Stimulated activated CD4-positive, alpha-beta T cell treated with anti-CD3 and anti-CD28 coated beads, TNF-alpha, amount 100 ng/mL, for 4 hours (primary cell): ENCODE results near the gene DNAJC2.

Source experiments
- DNase-seq, 3 experiments: peaks; one replicate each; pipeline ENCODE4 v3.0.0-alpha.2; 2020; ENCODE audit warnings: low read depth in 3 of 3

DNAJC2 gene, protein sequence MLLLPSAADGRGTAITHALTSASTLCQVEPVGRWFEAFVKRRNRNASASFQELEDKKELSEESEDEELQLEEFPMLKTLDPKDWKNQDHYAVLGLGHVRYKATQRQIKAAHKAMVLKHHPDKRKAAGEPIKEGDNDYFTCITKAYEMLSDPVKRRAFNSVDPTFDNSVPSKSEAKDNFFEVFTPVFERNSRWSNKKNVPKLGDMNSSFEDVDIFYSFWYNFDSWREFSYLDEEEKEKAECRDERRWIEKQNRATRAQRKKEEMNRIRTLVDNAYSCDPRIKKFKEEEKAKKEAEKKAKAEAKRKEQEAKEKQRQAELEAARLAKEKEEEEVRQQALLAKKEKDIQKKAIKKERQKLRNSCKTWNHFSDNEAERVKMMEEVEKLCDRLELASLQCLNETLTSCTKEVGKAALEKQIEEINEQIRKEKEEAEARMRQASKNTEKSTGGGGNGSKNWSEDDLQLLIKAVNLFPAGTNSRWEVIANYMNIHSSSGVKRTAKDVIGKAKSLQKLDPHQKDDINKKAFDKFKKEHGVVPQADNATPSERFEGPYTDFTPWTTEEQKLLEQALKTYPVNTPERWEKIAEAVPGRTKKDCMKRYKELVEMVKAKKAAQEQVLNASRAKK

DNA sequence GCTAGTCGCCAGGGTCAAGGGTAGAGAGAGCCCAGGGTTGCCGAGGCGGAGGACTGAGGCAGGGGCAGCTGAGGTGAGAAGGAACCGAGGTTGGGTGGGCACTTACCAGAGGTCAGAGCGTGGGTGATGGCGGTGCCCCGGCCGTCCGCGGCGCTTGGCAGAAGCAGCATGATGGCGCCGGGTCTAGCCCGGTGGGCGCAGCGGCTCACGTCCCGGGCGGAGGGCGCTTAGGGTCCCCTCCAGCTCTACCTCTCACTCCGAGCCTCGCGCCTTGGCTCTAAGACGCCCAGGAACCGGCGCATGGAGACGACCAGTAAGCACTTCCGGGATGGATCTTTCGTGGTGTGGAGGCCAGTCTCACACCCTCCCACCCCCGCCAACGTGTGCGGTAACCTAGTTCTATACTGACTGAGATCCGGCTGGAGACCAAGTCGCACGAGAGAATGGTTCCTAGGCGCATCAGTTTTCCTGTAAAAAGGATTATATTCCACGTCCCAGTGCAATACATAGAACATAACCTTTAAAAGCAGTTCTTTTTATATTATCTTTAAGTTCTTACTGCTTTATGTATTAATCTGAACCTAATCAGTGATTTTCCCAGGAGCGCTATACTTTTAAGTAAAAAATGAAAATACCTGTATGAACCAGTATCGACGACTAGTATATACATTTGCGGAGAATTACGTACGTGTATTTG is at the start of gene DNAJC2:
Gene DNAJC2, minus strand, starts transcription at position 315 of the 697 bp plus-strand sequence. Its CDS starts 145 bp downstream, at position 170.
- peak; percentile 64 to 78 (median 75) for DNase-seq

DNA sequence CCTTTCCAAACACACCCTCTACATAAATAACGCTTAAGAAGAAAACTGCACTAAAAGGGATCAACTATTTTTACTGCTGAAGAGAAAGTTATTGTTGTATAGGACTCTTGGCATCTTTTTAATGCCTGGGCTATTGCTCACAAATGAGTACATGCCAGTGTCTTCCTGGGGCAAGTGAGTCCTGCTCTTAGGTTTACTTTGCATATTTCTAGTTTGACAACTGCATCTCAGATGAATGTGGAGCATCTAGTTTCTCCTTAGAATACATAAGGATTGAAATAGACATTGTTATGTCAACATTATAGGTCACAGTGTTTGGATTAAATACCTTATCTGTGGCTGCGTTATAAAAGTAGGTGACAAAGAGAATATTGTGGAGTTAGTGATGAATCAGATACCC is 47.4 kb upstream of the DNAJC2 start:
- no peak for DNase-seq

DNA sequence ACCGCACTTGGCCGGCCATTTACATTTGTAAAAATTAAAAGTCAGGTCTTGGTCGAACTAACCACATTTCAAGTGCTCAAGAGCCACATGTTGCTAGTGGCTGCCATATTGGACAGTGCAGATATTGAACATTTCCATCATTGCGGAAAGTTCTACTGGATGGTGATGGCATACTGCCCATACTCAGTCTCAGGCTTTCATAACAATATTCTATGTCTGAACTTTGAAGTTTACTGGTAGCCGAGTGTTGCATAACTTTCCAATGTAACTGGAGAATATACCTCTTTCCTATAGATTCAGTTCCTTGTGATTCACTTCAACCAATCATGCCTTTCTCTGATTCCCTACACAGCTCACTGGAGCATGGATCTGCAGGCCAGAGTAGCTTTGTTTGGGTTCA is 46.6 kb upstream of the DNAJC2 start:
- no peak for DNase-seq

DNA sequence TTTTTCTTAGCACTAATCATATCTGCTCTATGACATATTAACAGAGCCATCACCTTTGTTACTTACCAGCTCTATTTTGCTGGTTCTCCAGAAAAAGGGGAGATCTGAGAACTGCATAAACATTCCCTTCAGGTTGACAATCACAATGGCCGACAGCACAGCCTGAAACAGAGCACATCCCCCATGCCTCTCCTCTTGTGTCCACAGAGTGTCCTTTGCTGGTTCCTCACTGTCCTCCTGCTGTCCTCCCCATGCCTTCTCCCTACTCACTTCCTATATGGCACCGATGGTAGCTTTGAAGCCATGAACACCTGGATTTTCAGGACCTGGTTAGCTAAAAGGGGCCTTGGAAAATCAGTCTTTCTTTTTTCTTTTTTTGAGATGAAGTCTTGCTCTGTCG is 44.7 kb upstream of the DNAJC2 start:
- no peak for DNase-seq

DNA sequence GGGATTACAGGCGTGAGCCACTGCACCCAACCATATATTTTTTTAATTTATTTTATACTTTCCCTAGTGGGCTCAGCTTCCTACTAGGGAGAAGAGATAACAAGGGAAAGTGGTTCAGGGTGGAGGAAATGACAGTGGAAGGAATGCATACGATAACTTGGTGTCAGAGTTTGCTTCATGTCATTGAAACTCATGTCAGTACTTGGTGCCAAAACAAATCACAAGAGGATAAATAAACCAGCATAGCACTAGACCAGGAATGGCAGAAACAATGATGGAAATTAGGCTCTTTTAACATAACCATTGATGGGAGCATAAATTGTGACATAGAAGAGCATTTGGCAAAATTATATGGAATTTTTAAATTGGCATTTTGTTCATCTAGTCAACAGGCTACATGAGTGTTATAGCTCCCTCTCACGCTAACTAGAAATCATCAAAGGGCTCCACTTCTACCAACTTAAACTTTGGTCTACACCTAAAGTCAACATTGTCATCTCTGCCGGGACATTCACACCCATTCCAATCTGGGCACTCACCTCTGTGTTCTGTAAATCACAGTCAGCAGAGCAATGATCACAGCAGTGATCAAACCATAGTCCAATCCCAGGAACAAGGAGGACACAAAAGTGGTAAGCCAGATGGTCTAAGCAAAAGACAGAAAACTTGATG is 44.0 kb upstream of the DNAJC2 start:
- DNase-seq = no peak

DNA sequence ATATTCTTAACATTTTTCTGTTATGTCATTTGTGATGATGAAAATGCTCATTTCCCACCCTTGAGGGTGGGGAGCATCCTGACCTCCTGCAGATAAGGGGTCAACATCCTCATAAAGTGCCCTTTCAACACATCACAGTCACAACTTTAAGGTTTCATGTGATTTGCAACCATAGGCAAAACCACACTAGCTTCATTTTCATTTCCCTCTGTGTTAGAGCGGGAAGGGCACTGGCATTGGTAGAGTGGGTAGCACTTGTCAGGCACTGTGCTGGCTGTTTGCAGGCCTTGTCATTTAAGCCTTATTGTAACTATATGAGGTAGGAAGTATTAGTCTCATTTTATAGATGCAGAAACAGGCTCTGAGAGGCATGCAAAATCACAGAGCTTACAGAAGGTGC is 42.7 kb upstream of the DNAJC2 start:
- DNase-seq = no peak

DNA sequence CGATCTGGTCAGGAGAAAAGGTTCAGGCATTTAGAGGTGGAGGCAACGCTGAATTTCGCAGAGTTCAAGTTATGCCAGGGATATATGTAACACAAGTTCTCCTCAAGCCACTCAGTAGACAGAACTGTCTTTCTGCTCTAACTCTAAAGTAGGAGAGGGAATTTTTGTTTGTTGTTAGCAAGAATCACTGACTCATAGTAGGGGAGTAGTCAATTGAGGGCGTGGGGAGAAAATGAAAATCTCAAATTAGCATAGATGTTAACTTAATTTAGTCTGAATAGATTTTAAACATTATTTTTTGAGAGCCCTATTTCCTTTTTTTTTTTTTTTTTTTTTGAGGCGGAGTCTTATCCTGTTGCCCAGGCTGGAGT is 37.5 kb upstream of the DNAJC2 start:
- DNase-seq = no peak

DNA sequence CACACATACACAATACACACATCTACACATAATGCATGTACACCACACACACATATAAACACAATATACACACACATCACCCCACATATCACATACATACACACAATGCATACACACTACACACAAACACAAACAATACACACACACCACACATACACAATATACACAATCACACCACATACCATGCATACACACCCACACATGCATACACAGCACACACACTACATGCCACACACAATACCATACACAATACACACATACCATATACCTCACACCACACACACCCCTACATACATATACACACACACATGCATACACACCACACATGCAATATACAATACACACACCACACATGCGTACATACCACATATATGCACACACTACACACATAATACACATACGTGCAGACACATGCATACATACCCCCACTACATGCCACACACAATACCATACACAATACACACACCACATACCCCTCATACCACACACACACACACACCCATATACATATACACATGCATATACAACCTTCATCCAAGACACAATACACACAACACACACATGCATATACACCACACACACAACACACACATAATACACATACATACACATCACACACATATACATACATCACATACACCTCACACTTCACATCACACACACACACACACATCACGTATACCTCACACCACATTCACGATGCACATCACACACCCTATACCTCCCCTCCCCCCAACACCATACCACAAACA is 36.9 kb upstream of the DNAJC2 start:
- DNase-seq = no peak

DNA sequence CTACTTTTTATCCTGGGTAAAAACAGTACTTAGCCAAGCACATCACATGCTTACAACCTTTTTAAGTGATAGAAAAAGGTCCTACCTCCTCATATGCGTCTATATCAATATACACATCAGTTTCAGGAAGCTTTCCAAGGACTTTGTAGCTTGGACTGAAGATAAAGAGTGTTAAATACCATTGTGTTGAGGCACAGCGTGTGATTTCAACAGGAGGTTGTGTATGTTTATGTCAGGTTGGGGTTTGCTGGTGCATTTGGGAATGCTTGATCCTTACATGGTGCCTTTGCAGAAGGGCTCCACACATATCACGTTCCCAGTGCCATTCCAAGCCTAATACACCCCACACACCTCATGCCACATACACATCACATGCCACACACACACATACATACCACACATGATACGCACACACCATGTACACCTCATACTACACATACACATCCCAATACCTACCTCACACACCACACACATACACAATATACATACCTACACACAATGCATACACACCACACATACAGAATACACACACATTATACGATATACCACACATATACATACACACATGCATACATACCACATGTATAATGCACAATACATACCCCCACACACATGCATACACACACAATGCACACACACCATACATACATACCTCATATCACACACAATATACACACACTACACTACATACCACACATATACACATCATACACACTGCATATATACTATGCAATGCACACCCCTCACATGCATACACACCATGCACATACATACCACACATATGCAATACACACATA is 36.0 kb upstream of the DNAJC2 start:
- no peak for DNase-seq

DNA sequence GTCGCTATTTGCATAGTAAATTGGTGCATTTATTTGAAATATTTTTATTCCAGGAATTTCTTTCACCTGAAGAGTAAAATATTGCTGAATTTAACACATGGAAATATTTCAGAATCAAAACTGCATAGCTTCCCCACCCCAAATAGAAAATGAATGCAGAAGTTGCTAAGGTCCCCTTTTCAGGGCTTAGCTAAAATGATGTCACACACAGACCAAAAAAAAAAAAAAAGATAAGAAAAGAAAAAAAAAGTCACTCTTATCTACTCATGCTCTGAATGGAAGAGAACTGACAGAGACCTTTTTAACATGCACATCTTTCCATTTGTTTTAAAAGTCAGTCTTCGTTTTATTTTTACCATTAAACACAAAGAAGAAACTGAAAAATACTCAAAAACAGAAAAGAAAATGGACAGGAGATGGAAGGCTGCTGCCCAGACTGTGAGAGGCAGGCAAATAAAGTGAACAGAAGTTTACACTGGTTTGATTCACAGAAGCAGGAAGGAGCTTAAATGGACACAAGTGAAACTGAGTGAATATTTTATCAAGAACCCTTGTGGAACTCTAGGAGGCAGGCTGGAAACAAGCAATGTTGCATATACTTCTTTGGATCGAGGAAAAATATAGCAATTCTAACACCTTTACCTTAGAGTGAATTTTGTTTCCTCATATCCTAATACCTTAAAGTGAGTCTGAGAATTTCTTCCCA is 34.9 kb upstream of the DNAJC2 start:
- no peak for DNase-seq

DNA sequence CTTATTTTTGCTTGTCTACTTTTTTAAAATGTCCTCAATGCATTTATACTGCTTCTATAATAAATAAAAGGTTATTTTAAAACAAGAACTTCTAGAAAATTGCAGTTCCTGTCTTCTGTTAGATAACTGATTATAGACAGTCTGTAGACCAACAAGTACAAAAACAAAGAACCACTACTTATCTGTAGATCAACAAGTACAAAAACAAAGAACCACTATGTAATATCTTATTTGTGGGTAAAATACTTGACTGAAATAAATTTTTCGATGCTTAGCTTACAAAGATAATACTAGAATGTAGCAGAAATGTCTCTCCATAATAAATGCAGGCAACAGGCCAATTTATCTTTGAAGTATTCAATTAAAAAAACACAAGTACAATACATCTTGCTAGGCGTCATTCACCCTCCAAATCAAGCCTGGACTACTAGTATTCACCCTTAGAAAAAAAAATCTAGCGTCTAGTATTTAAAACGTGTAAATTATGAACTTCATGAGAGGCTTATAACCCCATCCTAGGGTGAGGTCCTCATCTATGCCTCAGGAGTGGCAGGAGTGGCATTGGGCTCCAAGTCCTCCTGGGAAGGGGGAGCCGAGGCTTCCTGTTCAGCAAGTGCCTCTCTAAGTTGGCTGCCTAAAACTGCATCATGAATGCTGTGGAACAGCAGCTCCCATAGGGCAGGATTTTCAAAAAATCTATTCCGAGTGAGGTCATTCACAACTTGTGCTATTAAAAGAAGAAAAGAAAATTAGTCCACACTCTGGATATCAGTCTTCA is 29.5 kb upstream of the DNAJC2 start:
- DNase-seq = no peak

DNA sequence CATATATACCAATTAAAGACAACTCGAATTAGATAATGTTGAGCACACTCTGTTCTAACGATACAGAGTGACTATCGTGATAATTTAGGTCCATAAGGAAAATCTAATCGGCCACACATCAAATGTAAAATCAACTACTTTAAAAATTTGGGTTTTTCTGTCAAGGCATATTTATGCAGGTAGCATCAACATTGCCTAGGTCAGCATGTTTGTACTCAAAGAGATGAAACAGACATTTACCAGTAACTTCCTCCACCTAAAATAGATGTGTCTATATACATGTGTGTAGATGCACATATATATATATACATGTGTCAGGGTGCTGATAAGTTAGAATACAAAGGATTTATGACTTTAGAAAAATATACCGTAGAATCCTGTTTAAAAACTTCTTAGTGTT is 24.9 kb upstream of the DNAJC2 start:
- DNase-seq = no peak

DNA sequence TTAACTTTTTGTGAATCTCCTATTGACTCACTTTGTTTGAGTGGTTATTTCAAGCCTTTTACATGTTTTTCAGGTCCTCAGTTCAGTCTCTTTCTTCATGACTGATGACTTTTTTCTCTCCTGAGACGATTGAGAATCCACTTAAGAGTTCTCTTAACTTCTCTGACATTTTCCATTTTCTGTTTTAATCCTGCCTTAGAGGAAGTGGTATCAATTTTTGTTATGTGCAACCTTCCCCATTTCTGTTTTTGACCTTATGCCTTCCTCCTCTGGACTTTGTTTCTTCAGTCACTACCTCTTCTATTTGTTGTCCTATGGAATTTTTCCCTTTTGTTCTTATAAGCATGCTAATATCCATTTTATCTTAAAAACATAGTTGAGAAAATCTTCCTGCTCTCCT is 5.2 kb upstream of the DNAJC2 start:
- no peak for DNase-seq

DNA sequence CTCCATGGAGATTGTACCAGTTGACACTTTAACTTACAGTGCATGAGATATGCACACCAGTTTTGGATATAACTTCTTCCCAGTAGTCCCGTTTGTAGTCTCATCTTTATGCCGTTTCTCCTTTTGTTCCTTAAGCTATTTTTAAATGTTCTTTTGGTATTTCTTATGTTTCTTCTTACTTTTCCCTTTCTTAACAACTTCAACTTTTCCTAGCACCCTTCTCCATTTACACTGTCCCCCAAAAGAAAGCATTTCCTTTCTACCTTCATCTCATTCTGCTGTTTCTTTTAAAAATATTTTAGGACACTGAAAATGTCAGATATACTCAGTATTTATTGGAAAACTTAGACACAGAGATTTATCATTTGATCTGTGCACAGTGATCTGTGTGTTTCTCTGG is 4.4 kb upstream of the DNAJC2 start:
- no peak for DNase-seq

DNA sequence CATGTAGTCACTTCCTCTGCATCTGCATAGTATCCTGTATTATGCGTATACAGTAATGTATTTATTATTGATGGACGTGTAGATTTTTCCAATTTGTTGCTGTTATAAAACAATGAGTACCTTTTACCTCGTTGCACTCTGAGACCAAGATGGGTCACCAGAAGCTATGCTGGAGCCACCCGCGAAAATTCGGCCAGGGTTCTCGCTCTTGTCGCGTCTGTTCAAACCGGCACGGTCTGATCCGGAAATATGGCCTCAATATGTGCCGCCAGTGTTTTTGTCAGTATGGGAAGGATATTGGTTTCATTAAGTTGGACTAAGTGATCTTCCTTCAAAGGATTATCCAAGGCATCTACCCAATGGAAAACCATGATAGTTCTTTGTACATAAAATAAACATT is 3.9 kb upstream of the DNAJC2 start:
- no peak for DNase-seq

DNA sequence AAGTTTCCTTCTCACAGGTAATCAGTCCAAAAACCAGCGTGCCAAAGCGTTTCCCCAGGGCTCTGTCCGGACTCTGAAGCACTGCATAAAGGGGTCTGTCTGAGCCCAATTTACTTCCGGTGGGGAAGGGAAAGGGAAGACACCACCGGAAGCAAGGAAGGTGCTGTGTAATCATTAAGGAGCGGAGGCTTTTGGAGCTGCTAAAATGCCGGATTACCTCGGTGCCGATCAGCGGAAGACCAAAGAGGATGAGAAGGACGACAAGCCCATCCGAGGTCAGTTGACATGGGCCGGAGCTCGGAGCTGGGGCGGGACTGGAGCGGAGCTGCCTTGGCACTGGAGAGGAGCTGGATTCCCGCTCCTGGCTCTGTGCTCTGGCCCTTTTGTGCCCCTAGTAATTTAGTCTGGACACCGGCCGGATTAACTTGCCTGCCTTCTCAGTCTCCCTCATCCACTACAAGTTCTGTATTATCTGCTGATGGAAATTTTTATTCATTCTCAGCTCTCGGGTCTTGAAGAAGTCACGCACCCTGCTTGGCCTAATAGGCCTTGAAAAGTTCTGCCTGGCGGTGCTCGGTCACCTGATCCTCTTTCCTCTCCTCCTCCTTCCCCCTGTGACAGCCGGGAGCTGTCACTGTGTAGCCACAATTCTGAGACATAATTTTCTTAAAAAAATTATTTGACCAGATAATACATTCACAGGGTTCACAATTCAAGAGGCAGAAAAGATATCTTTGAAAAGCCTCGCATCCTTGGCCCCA is 3.1 kb upstream of the DNAJC2 start, which contains the start of gene PSMC2:
Gene PSMC2, plus strand, starts transcription at position 137 of the 761 bp plus-strand sequence. Its CDS starts 69 bp downstream, at position 206.
- DNase-seq = peak; percentile 48 to 66 (median 64)

DNA sequence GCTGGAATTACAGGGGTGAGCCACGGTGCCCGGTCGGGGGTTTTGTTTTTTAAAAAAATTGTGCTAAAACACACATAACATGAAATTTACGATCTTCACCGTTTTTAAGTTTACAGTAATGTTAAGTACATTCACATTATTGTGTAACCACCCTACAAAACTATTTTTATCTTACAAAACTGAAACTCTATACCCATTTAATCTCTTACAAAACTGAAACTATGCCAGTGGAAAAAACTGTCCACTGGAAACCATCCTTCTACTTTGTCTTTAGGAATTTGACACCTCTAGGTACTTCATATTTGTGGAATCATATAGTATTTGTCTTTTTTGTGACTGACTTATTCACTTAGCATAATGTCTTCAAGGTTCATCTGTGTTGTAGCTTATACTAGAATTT is 1.8 kb upstream of the DNAJC2 start:
- DNase-seq = no peak

DNA sequence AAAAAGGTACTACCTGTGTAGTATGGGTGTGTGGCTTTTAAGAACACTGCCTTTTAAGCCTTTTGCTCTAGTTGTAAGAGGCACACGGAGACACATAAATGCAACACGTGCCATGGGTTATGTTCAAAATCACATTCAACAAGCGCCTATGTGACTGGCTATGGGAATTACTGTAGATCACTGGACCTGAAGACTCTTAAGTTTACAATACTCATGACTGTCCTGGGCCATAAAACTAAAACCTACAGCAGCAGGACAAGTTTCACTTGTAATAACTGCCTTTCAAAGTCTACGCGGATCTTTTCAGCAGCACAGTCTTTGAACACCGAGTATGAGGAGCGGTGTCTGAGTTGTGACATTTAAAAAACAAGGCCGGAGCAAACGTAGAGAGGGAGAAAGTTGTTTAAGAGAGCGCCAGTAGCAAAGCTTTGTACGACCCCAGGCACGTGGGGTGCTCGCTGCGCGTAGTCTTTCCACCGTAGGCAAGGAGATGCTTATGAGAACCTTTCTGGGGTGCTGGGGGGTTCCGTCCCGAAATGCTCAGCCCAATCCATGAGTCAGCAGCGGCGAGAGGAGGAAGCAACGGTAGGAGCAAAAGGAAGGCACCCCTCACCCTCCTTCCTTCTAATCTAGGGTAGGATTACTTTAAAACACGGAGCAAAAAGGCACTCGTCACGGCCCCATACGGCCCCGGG is 662 bp downstream of the DNAJC2 start:
- peak; percentile 9 to 16 (median 15) for DNase-seq
